Mesenchymal stem cell (in vitro differentiated cells and primary cell): Measurements from ENCODE around the gene EPS15.

ENCODE experiments used
- DNase-seq: peaks from one replicate; pipeline ENCODE4 v3.0.0-alpha.2; 2013
- H2AFZ ChIP-seq: one replicate; pipeline ENCODE4 v1.6.1; 2013; ENCODE audit warnings: low read depth, mild to moderate bottlenecking, control low read depth, inconsistent platforms, low read length, moderate library complexity
- H2AK5ac ChIP-seq: 2 replicates; pipeline ENCODE4 v1.6.1; 2013; ENCODE audit warnings: low read length, moderate library complexity, mild to moderate bottlenecking, inconsistent platforms; ENCODE audit not compliant: severe bottlenecking
- H2BK120ac ChIP-seq: one replicate; pipeline ENCODE4 v1.6.1; 2013; ENCODE audit warnings: low read depth, mild to moderate bottlenecking, inconsistent platforms, low read length, moderate library complexity
- H2BK12ac ChIP-seq, 2 experiments: one replicate each; pipeline ENCODE4 v1.6.1; 2013; ENCODE audit warnings: inconsistent platforms in 2 of 2, low read length in 2 of 2, mild to moderate bottlenecking in 2 of 2, moderate library complexity in 2 of 2, control low read depth in 1 of 2
- H2BK15ac ChIP-seq: one replicate; pipeline ENCODE4 v1.6.1; 2013; ENCODE audit warnings: mild to moderate bottlenecking, low read depth, inconsistent platforms; ENCODE audit not compliant: poor library complexity, severe bottlenecking
- H2BK5ac ChIP-seq: 2 replicates; pipeline ENCODE4 v1.6.1; 2013; ENCODE audit warnings: low read depth, mild to moderate bottlenecking, low read length, control low read depth, inconsistent platforms; ENCODE audit not compliant: poor library complexity, severe bottlenecking
- H3K14ac ChIP-seq, 2 experiments: one replicate each; pipeline ENCODE4 v1.6.1; 2013; ENCODE audit warnings: inconsistent platforms in 2 of 2, low read length in 2 of 2, control low read depth in 1 of 2, mild to moderate bottlenecking in 1 of 2, moderate library complexity in 1 of 2
- H3K18ac ChIP-seq, 2 experiments: one replicate each; pipeline ENCODE4 v1.6.1; 2013; ENCODE audit warnings: inconsistent platforms in 2 of 2, low read length in 2 of 2, control low read depth in 1 of 2, low read depth in 1 of 2, mild to moderate bottlenecking in 1 of 2
- H3K23ac ChIP-seq, 2 experiments: one replicate each; pipeline ENCODE4 v1.6.1; 2013; ENCODE audit warnings: inconsistent platforms in 2 of 2, low read length in 2 of 2, mild to moderate bottlenecking in 2 of 2, moderate library complexity in 2 of 2, control low read depth in 1 of 2
- H3K27ac ChIP-seq: 2 replicates; pipeline ENCODE4 v1.5.1; 2013; ENCODE audit warnings: mild to moderate bottlenecking, moderate library complexity, low read length, control low read depth, inconsistent platforms; ENCODE audit not compliant: poor library complexity, severe bottlenecking
- H3K27me3 ChIP-seq, 2 experiments: 2 replicates each; pipeline versions ENCODE4 v1.6.1 to v1.7.0; 2013; ENCODE audit warnings: low read length in 2 of 2, mild to moderate bottlenecking in 2 of 2, moderate library complexity in 2 of 2, control low read depth in 1 of 2, inconsistent platforms in 1 of 2; ENCODE audit not compliant: control insufficient read depth in 1 of 2, insufficient read depth in 1 of 2
- H3K36me3 ChIP-seq, 2 experiments: 2 replicates each; pipeline versions ENCODE4 v1.6.1 to v1.7.0; 2013; ENCODE audit warnings: low read length in 2 of 2, control low read depth in 1 of 2, inconsistent platforms in 1 of 2, low read depth in 1 of 2, mild to moderate bottlenecking in 1 of 2; ENCODE audit not compliant: insufficient read depth in 2 of 2, control insufficient read depth in 1 of 2
- H3K4ac ChIP-seq, 2 experiments: one replicate each; pipeline ENCODE4 v1.6.1; 2013; ENCODE audit warnings: inconsistent platforms in 2 of 2, low read length in 2 of 2, mild to moderate bottlenecking in 2 of 2, moderate library complexity in 2 of 2, control low read depth in 1 of 2, low read depth in 1 of 2
- H3K4me1 ChIP-seq: 2 replicates; pipeline ENCODE4 v1.6.1; 2013; ENCODE audit warnings: low read depth, low read length, control low read depth; ENCODE audit not compliant: control insufficient read depth, insufficient read depth
- H3K4me2 ChIP-seq: 2 replicates; pipeline ENCODE4 v1.6.1; 2013; ENCODE audit warnings: low read length, mild to moderate bottlenecking, inconsistent platforms; ENCODE audit not compliant: poor library complexity, severe bottlenecking
- H3K4me3 ChIP-seq, 2 experiments: 2 replicates each; pipeline versions ENCODE4 v1.5.1 to v1.7.0; 2013; ENCODE audit warnings: low read length in 2 of 2, mild to moderate bottlenecking in 2 of 2, control low read depth in 1 of 2, low read depth in 1 of 2; ENCODE audit not compliant: insufficient read depth in 1 of 2
- H3K79me1 ChIP-seq: replicated peaks from 2 replicates; pipeline ENCODE4 v1.6.1; 2013; ENCODE audit warnings: mild to moderate bottlenecking, control low read depth, low read length, inconsistent platforms; ENCODE audit not compliant: poor library complexity, severe bottlenecking
- H3K9ac ChIP-seq: 2 replicates; pipeline ENCODE4 v1.7.0; 2013; ENCODE audit warnings: mild to moderate bottlenecking, low read length, moderate library complexity
- H3K9me3 ChIP-seq: 2 replicates; pipeline ENCODE4 v1.7.0; 2013; ENCODE audit warnings: mild to moderate bottlenecking, low read length; ENCODE audit not compliant: control insufficient read depth
- H4K8ac ChIP-seq: one replicate; pipeline ENCODE4 v1.6.1; 2013; ENCODE audit warnings: inconsistent platforms, mild to moderate bottlenecking, low read length, moderate library complexity
- H4K91ac ChIP-seq: one replicate; pipeline ENCODE4 v1.6.1; 2013; ENCODE audit warnings: mild to moderate bottlenecking, low read length, inconsistent platforms
- WGBS: methylation state at CpG from one replicate; pipeline ENCODE4 v1.1.7; 2013; ENCODE audit warnings: mixed read lengths; 5-methylcytosine and 5-hydroxymethylcytosine counted together

Gene EPS15

GRCh38 chr1:51472359-51472758 lies 46.7 kb downstream of the EPS15 start:
- Histone ChIP-seq H3K27ac (no peak overlapping the region), H3K14ac (no peak overlapping the region), H3K18ac (no peak overlapping the region), H3K4me2 (no peak overlapping the region), H2BK5ac (no peak overlapping the region), H2BK12ac (no peak overlapping the region), H3K23ac (no peak overlapping the region), H2AK5ac (no peak overlapping the region), H3K4me1 (no peaks in the 10 kb centered on the region), H2BK15ac (no peak overlapping the region), H4K8ac (no peak overlapping the region), H3K4me3 (no peak overlapping the region), H4K91ac (no peak overlapping the region), H3K79me1 (peaks cover 9% of the 10 kb centered on the region), H3K36me3 (peaks cover 3 to 46% of the 10 kb centered on the region in 2 experiments), H3K9ac (no peak overlapping the region), H2BK120ac (no peak overlapping the region), H3K9me3 (no peaks in the 10 kb centered on the region), H3K27me3 (no peaks in the 10 kb centered on the region), H3K4ac (no peak overlapping the region), H2AFZ (no peak overlapping the region)
- no peak for DNase-seq
- 95% methylated on average over 2 of the region's 2 CpGs for WGBS

- Histone ChIP-seq H4K91ac (no peak overlapping the region), H3K14ac (no peak overlapping the region), H3K27me3 (no peaks in the 10 kb centered on the region), H2BK5ac (no peak overlapping the region), H2BK12ac (no peak overlapping the region), H3K27ac (no peak overlapping the region), H3K4ac (no peak overlapping the region), H3K79me1 (peaks cover 12% of the 10 kb centered on the region), H2AK5ac (no peak overlapping the region), H3K18ac (no peak overlapping the region), H2AFZ (no peak overlapping the region), H3K36me3 (peaks cover 3 to 58% of the 10 kb centered on the region in 2 experiments), H2BK15ac (no peak overlapping the region), H4K8ac (no peak overlapping the region), H3K9ac (no peak overlapping the region), H3K4me2 (no peak overlapping the region), H2BK120ac (no peak overlapping the region), H3K4me3 (no peak overlapping the region), H3K4me1 (no peaks in the 10 kb centered on the region), H3K23ac (no peak overlapping the region), H3K9me3 (no peaks in the 10 kb centered on the region)
- 98% methylated on average over 3 of the region's 3 CpGs for WGBS
- no peak for DNase-seq
Observed at GRCh38 chr1:51469518-51469917, 49.5 kb downstream of the EPS15 start.

GRCh38 chr1:51464828-51465227 lies 54.2 kb downstream of the EPS15 start:
- H2BK12ac ChIP-seq: no peak overlapping the region
- H3K4me3 ChIP-seq: no peak overlapping the region
- DNase-seq: no peak
- no peak overlapping the region for H3K9ac ChIP-seq
- no peaks in the 10 kb centered on the region for H3K4me1 ChIP-seq
- H3K9me3 ChIP-seq: no peaks in the 10 kb centered on the region
- H4K91ac ChIP-seq: no peak overlapping the region
- H2BK15ac ChIP-seq: no peak overlapping the region
- no peak overlapping the region for H3K27ac ChIP-seq
- peaks cover 3 to 61% of the 10 kb centered on the region in 2 experiments for H3K36me3 ChIP-seq
- H2AFZ ChIP-seq: no peak overlapping the region
- no peak overlapping the region for H3K4me2 ChIP-seq
- no peak overlapping the region for H2BK120ac ChIP-seq
- no peak overlapping the region for H4K8ac ChIP-seq
- no peak overlapping the region for H2AK5ac ChIP-seq
- H3K79me1 ChIP-seq: peaks cover 9% of the 10 kb centered on the region
- no peak overlapping the region for H2BK5ac ChIP-seq
- H3K23ac ChIP-seq: no peak overlapping the region
- H3K18ac ChIP-seq: no peak overlapping the region
- 100% methylated on average over 1 of the region's 3 CpGs for WGBS
- H3K27me3 ChIP-seq: no peaks in the 10 kb centered on the region
- no peak overlapping the region for H3K14ac ChIP-seq
- no peak overlapping the region for H3K4ac ChIP-seq

GRCh38 chr1:51463561-51463960 lies 55.5 kb downstream of the EPS15 start:
- Histone ChIP-seq H2AK5ac (no peak overlapping the region), H3K18ac (no peak overlapping the region), H3K23ac (no peak overlapping the region), H3K4me1 (no peaks in the 10 kb centered on the region), H2AFZ (no peak overlapping the region), H3K27me3 (no peaks in the 10 kb centered on the region), H3K14ac (no peak overlapping the region), H3K4me2 (no peak overlapping the region), H2BK15ac (no peak overlapping the region), H3K4me3 (no peak overlapping the region), H3K36me3 (peaks cover 3 to 65% of the 10 kb centered on the region in 2 experiments), H2BK5ac (no peak overlapping the region), H4K8ac (no peak overlapping the region), H2BK12ac (no peak overlapping the region), H3K4ac (no peak overlapping the region), H4K91ac (no peak overlapping the region), H3K9me3 (no peaks in the 10 kb centered on the region), H3K79me1 (peaks cover 9% of the 10 kb centered on the region), H3K27ac (no peak overlapping the region), H2BK120ac (no peak overlapping the region), H3K9ac (no peak overlapping the region)
- no CpG with 5 or more reads among the region's 1 CpG for WGBS
- no peak for DNase-seq
